ENCODE results near the gene ZNF662. TPM values are rescaled to one million over a fixed set of nuclear protein-coding genes. Genes with fewer than 3 reads are reported as not detected.

ZNF662 gene
- total and polyA plus RNA-seq, 2 of the 8 experiments (the other 6 are each of a cell fraction or from before 2014, with no cell fraction given), result 0.03 TPM; not detected in 1

- no peak overlapping the region for H2AK5ac ChIP-seq (ENCODE audit: low read depth, low read length)
- H3K79me2 ChIP-seq (ENCODE audit: control insufficient read depth in 1 of 2, insufficient read depth in 2 of 2, low read length in 2 of 2), result no peaks in the 10 kb centered on the region
- no peak overlapping the region for H3K14ac ChIP-seq (ENCODE audit: insufficient read length)
- ChIA-PET CTCF (ENCODE audit: partially characterized antibody) (interaction anchor here (0.7 kb wide), 1 partner anchor 65 kb away, joined by 3 read pairs; no protein-coding TSS in a partner anchor), POLR2A (ENCODE audit: partially characterized antibody) (no interaction called here)
- no peak overlapping the region for H4K8ac ChIP-seq (ENCODE audit: extremely low read depth, insufficient read depth, low read length)
- no peaks in the 10 kb centered on the region for H3K36me3 ChIP-seq (ENCODE audit: control insufficient read depth in 2 of 4, insufficient read depth in 4 of 4, low read length in 3 of 4)
- H3K9me3 ChIP-seq (ENCODE audit: insufficient read depth in 2 of 2, low read depth in 1 of 2, low read length in 1 of 2), result no peaks in the 10 kb centered on the region
- no peak overlapping the region for H3K4ac ChIP-seq (replicated peaks; ENCODE audit: insufficient read length, low read depth, low read length)
- no peak overlapping the region for H3K23ac ChIP-seq (ENCODE audit: insufficient read length)
- FAIRE-seq (no peak), DNase-seq (ENCODE audit: low read depth in 1 of 2, low spot score in 2 of 2) (no peak)
- no peak overlapping the region for H2AFZ ChIP-seq (ENCODE audit: low read length)
- no peak overlapping the region for H3K27ac ChIP-seq (ENCODE audit: low read depth, low read length)
- H3K4me1 ChIP-seq (replicated peaks in 1 of 4; ENCODE audit: control insufficient read depth in 3 of 4, insufficient read depth in 4 of 4, low read length in 3 of 4), result no peaks in the 10 kb centered on the region
- peaks cover 0 to 2% (median 0%) of the 10 kb centered on the region in 4 experiments; a peak in 2 of 7 replicates for H3K27me3 ChIP-seq (replicated peaks in 1 of 4; ENCODE audit: control insufficient read depth in 3 of 4, extremely low read depth in 1 of 4, insufficient read depth in 3 of 4, low read length in 3 of 4)
- no peak overlapping the region for H2BK12ac ChIP-seq (ENCODE audit: low read depth, low read length)
- H3K4me3 ChIP-seq (ENCODE audit: extremely low read depth in 1 of 4, insufficient read depth in 2 of 4, low read depth in 3 of 4, low read length in 4 of 4), result no peak overlapping the region
- no peak overlapping the region for H4K5ac ChIP-seq (ENCODE audit: insufficient read length, low read depth, low read length)
- no peaks in the 10 kb centered on the region; the same call in 1 of the 2 replicates for H3K23me2 ChIP-seq (ENCODE audit: low read depth, low read length)
- WGBS, 2 experiments (ENCODE audit: extremely low coverage in 1 of 2, insufficient coverage in 1 of 2, insufficient read length in 1 of 2, insufficient replicate concordance in 2 of 2, low coverage in 1 of 2, low lambda C conversion rate in 2 of 2, missing lambda C conversion rate in 1 of 2), result 89% methylated on average over 7 of the region's 7 CpGs; no CpG with 5 or more reads in 1 of the 2 experiments
- H4K91ac ChIP-seq (replicated peaks; ENCODE audit: insufficient read length, low read length), result no peak overlapping the region
- H3K18ac ChIP-seq (ENCODE audit: extremely low read depth, low read length), result no peak overlapping the region
- H2BK15ac ChIP-seq (ENCODE audit: low read length), result no peak overlapping the region
- H3K4me2 ChIP-seq (ENCODE audit: insufficient read depth in 1 of 2, low read depth in 2 of 2, low read length in 2 of 2), result no peak overlapping the region
- H3K9ac ChIP-seq (replicated peaks in 1 of 4; ENCODE audit: extremely low read depth in 1 of 4, low read depth in 3 of 4, low read length in 3 of 4), result no peak overlapping the region
- H2BK5ac ChIP-seq (ENCODE audit: low read depth, low read length), result no peak overlapping the region
- no peak overlapping the region for H2BK20ac ChIP-seq (ENCODE audit: low read length)
- no peak overlapping the region for H3K56ac ChIP-seq (replicated peaks; ENCODE audit: insufficient read length, low read depth, low read length)
- H2BK120ac ChIP-seq (replicated peaks; ENCODE audit: low read depth, low read length), result no peak overlapping the region
- no peaks in the 10 kb centered on the region for H4K20me1 ChIP-seq (replicated peaks in 1 of 2; ENCODE audit: control insufficient read depth in 1 of 2, insufficient read depth in 2 of 2, low read length in 2 of 2)
- H3K79me1 ChIP-seq (ENCODE audit: low read depth, low read length), result no peaks in the 10 kb centered on the region
- TF ChIP-seq ZNF274 (IDR thresholded peaks at IDR 0.05; ENCODE audit: borderline replicate concordance, extremely low read depth, low read length) (no peak), CEBPB (IDR thresholded peaks at IDR 0.05; ENCODE audit: low read depth, low read length) (no peak), ASH2L (IDR thresholded peaks at IDR 0.05; ENCODE audit: low read length) (no peak), KDM5A (IDR thresholded peaks at IDR 0.05; ENCODE audit: low read length) (no peak), CREB1 (IDR thresholded peaks at IDR 0.05) (no peak), CTBP2 (IDR thresholded peaks at IDR 0.05; ENCODE audit: borderline replicate concordance, insufficient read depth, insufficient read length, low read length) (no peak), GTF2F1 (IDR thresholded peaks at IDR 0.05; ENCODE audit: borderline replicate concordance, low read depth, low read length) (no peak), RAD21 (IDR thresholded peaks at IDR 0.05 in 1 of 2, conservative IDR thresholded peaks at IDR 0.05 in 1 of 2; ENCODE audit: low read depth in 2 of 2, low read length in 2 of 2) (no peak)
- TF ChIP-seq, protein P1, sequence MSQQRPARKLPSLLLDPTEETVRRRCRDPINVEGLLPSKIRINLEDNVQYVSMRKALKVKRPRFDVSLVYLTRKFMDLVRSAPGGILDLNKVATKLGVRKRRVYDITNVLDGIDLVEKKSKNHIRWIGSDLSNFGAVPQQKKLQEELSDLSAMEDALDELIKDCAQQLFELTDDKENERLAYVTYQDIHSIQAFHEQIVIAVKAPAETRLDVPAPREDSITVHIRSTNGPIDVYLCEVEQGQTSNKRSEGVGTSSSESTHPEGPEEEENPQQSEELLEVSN (IDR thresholded peaks at IDR 0.05), result no peak
These were observed 38.8 kb upstream of the ZNF662 start for GRCh38 chr3:42867138-42867537.
